ENCODE measurements around the gene PREP. TPM values are rescaled to one million over a fixed set of nuclear protein-coding genes. Genes with fewer than 3 reads are reported as not detected.

Gene PREP
- total RNA-seq, 1 donor from 2014 or later = 46.3 TPM

DNA sequence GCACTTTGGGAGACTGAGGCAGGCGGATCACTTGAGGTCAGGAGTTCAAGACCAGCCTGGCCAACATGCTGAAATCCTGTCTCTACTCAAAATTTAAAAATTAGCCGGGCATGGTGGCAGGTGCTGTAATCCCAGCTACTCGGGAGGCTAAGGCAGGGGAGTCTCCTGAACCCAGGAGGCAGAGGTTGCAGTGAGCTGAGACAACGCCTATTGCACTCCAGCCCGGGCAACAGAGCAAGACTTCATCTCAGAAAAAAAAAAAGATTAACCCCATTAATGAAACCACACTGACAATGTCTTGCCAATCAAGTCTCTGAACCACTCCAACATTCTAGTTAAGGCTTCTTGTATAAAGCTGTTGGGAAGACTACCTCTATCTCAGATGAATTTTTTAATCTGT lies 4.0 kb downstream of the PREP start:
- intact Hi-C loops (cut with micrococcal nuclease) = no loop called here

DNA sequence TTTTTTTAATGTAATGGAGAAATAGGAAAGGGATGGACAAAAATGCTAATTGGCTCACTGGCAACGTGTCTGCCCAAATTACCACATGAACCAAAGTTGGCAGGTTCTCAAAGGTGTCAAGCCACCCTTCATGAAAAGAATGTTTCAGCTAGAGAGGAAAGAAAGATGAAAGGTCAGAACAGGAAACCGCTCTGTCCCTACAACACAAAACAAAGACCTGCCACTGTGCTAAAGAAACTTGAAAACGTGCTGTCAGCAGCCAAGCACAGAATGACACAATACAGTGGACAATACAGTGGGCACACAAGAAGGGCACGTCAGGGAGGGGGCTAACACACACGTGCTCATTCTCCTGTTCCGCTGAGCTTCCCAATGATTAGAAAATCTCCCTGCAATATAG lies 4.9 kb downstream of the PREP start:
- intact Hi-C loops (cut with micrococcal nuclease) = no loop called here

DNA sequence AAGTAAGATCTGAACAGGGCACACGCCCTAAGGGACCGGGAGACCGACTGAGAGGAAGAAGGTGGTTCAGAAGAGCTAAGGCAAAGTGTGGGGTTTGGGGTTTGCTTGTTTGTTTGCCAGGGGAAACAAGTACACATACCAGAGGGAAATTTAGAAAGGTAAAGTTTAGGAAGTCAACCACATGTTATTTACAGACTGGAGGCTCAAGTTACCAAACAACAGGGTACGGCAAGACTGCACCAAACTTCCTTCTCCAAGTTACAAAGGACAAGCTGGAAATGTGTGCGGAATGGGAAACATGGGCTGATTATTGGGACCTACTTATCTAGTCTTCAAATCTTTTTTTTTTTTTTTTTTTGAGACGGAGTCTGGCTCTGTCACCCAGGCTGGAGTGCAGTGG lies 11.2 kb downstream of the PREP start:
- intact Hi-C loops (cut with micrococcal nuclease) = no loop called here

DNA sequence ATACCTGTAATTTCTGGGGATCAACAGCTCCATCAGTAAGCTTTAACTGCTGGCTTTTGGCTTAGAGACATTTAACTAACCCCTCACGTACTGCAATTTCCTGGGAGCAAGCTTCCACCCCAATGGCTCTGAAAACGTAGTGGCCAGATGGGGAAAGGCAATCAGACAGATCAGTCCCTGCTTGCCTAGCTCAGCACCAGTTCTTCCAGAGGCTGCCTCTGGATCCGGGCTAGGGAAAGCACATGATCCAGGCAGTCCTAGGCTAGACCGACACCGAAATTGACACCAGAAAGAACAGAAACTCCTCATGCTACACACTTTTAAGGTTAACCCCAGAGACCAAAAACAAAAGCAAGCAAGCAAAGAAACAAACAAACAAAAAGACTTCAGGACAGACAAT lies 13.3 kb downstream of the PREP start:
- intact Hi-C loops (cut with micrococcal nuclease) = no loop called here

DNA sequence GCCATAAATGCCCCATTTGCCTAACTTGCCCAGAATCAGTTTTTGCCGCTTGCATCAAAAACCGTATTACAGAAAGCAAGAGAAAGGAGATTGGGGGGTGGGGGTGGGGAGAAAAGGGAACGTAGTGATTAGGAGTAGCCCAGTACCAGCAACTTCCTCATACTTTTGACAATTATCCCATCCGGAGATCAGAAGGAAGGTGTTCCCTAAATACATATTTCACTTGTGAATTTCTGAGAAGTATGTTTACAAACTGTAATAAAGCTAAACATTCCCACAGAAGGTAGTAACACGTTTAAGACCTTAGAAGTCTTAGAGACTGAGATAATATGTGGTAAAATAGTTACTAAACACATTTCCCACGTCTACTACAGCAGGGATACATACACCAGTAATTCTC lies 14.5 kb downstream of the PREP start:
- intact Hi-C loops (cut with micrococcal nuclease) = no loop called here

DNA sequence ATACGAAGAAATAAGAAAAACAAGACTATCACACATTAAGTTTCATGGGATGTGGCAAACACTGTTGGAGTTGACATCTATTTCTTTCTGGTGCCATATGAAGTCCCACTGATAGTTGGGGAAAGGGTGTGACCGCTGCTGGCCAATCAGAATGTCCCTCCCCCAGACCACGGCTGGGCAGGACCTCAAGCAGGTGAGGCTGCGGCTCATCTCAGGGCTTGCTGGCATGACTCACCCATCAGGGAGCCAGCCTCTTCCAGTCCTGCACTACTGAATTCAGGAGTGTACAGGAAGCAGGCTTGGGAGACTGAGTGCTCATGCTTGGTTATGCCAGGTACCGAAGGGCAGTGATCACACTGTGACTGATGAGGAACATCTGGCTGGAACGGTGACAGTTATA lies 18.9 kb downstream of the PREP start:
- intact Hi-C loops (cut with micrococcal nuclease) = no loop called here

DNA sequence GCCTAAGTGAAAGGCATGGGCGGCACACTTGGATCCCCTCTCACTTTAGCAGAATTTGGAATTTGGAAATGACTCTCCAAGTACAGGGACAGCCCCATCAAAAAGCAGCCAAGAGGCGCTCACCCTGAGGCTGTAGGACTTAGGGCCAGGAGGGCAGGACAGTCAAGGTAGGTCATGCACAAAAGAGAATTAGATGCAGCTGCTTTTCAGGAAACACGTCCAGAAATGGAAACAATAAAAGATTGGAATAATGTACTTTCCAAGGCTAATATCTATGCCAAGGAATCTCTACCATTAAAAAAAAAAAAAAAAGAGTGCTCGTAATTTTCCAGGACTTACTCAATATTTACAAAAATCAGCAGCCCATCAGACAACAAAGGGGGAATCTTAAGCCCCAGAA lies 19.9 kb downstream of the PREP start:
- intact Hi-C loops (cut with micrococcal nuclease) = no loop called here

DNA sequence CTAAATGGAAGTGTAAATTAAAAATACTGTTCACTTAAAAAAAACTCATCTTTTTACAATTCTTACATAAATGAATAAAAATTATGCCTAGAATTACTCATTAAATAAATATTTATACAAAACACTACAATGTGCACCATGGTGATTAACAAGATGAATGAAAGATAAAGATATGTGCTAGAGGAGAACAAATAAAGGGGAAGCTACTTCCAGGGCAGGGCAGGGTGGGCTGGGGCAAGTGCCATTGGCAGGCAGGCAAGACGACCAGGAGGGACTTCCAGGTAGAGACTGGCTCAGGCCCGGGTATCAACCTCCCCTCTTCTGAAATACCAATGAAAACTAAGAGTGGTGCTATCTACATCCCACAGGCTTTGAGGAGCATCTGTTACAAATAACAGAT lies 20.4 kb downstream of the PREP start:
- intact Hi-C loops (cut with micrococcal nuclease) = no loop called here

DNA sequence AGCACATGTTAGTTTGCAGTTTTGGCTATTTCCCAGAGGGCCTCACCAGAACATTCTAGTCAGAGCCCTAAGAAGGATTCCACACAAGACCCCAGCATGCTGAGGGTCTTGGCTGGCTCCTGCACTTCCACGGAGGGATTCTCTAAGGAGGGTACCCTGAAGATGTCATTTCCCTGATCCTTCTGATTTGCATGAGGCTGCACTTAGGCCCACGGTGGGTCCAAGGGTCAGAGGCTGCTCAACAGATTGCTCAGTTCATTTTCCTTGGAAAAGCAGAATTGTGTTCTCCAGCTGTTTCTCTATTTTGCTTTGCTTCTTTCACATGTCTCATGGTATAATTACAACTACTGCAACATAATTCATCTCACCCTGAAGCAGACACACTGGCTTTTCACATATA lies 22.2 kb downstream of the PREP start:
- intact Hi-C loops (cut with micrococcal nuclease) = no loop called here

DNA sequence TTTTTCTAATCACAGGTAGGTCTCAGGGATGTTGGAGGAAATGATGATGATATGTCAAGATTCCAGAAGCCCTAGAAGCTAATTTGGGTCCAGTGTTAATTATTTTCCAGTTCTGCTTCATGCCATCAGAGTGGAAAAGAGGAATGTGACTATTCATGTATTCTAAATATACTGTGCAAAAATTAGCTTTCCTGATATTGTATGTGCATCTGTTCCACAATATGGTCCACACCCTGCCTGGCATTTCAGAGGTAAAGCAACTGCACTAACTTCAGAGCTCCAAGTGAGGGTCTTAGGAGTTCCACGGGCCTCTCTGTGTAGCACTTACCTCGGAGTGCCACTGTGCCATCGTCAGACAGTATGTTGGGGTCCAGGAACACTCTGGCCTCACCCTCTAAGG lies 27.1 kb downstream of the PREP start:
- intact Hi-C loops (cut with micrococcal nuclease) = no loop called here

DNA sequence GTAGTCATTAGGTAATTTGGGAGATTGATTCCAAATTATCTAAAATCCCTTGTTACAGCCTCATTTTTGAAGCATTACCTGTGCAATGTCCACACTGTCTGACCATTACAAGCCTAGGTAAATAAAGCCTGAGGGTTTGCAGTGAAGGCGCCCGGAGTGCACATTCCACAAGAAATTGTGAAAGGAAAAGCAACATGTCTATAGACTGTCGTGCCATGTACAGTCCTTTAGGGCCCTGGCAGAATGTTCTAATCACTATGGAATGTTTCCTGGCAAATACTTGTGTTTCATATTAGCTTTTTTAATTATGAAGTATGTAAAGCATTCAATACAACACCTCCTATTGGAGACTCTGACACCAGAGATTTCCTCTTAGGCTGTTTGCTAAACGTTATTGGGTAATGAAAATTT lies 28.9 kb downstream of the PREP start:
- intact Hi-C loops (cut with micrococcal nuclease) = no loop called here

DNA sequence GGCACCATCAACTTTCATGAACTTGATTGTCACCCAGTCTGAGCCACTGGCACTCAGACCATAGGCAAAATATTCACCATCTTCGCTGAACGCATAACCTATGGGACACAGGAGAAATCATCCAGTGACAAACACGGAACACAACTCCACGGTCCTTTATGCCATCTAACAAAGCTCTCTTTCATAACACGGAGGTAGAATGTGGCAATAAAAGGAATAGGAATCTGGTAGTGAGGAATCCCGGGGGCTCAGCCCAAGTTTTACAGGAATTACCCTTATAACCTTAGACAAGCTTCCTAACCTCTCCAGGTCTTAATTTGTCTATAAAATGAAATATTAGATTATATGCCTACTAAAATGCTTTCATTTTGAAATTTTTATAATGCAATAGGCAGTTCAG lies 29.4 kb downstream of the PREP start:
- intact Hi-C loops (cut with micrococcal nuclease) = no loop called here

DNA sequence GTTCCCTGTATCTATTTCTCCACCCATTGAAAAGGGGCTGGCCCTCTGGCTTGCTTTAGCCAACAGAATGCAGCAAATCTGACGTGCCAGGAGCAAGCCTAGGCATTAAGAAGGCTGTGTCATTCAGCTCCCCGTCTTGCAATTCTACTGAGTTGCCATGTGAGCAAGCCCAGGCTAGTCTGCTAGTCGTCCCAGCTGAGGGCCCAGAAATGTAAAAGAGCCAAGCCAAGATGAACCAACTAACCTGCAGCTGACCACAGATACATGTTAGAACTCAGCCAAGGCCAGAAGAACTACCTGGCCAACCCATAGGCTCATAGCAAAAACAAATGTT lies 30.1 kb downstream of the PREP start:
- intact Hi-C loops (cut with micrococcal nuclease) = no loop called here

DNA sequence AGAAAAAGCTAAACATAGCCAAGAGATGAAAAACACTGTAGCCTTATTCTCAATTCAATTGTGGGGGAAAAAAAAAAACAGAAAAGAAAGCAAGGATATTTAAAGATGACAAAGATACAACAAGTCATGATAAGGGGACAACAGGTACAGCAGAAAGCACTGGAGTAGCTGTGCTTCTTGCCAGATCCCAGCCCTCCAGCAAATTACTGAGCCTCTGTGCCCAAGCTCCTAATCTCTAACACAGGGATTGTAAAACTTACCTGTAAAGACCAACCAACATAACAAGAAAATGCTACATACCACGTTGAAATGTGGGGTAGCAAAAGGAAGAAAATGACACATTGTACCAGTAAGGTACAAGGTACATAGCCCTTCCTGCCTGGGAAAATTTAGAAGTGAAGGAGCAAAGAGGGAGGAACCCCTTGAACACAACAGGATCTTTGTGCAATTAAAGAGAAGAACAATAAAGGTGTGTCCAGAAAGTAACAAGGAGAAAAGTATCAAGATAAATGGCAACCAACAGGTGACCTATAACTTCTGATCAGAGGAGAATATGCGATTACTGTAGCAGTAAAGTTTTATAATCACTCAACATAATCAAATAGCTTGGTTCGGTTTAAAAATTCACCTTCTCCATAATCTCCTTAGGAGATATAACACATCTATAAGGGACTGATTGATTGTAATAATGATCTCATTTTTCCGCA lies 30.6 kb downstream of the PREP start:
- intact Hi-C loops (cut with micrococcal nuclease) = no loop called here

DNA sequence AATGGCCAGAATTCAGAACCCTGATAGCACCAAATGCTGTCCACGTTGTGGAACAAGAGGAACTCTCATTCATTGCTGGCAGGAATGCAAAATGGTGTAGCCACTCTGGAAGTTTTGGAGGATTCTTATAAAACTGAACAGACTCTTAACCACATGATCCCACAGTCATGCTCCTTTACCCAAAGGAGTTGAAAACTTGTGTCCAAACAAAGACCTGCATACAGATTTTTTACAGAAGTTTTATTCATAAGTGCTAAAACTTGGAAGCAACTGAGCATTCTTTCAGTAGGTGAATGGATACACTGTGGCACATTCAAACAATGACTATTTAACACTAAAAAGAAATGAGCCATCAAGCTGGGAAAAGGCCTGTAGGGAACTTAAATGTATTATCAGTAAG lies 32.5 kb downstream of the PREP start:
- intact Hi-C loops (cut with micrococcal nuclease) = no loop called here

DNA sequence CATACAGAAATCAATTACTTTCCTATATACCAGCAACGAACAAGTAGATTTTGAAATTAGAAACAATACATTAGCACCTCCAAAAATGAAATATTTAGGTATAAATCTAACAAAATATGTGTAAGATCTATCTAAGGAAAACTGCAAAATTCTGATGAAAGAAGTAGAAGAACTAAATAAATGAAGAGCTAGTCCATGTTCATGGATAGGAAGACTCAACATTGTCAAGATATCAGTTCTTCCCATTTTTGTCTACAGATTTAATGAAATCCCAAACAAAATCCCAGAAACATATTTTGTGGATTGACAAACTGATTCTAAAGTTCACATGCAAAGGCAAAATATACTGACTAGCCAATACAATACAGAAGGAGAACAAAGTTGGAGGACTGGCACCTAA lies 33.7 kb downstream of the PREP start:
- intact Hi-C loops (cut with micrococcal nuclease) = no loop called here

DNA sequence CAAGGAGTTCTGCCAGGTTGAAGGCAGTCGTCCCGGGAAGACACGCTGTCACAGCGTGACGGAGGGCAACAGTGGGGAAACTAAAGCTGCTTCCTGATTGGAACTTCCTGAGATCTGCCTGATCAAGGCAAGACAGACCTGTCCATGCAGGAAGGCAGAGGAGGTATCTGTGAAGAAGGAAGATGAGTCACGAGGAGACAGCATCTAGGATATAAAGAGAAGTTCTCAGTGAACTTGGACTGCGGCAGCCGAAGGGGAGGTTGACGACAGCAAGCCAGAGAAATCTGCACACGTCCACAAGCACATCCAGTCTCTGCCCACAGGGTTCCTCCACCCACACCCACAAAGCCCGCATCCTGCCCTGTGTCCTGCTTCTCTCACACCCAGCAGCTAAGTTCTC lies 38.6 kb downstream of the PREP start:
- intact Hi-C loops (cut with micrococcal nuclease) = no loop called here

DNA sequence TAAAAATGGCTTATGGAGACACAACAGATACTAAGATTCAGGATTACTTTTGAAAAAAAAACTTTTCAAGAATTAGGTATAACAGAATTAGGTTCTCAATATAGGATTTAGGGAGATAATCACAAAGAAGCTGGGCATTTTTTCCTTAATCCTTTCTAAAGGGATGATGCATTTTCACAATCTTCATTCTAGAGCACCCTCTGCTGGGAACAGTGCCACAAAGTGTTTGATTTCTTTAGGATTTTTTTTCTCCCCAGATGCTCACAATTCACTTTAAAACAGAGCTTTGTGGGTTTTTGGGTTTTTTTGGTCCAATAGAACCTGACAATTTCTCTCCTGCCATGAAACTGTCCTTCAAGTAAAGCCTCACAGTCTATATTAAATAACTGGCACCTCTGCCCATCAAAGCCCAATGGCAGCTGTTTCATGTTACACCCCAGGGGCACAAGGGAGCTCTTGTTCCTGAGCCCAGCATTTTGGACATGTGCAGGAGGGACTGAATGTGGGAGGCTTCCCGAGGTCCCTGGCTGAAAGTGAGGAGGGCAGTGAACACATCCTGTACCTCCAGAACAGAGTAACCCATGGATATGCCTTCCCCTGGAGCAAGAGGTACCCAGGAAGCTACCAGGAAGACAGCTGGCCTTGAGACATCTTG lies 39.7 kb downstream of the PREP start:
- intact Hi-C loops (cut with micrococcal nuclease) = no loop called here

DNA sequence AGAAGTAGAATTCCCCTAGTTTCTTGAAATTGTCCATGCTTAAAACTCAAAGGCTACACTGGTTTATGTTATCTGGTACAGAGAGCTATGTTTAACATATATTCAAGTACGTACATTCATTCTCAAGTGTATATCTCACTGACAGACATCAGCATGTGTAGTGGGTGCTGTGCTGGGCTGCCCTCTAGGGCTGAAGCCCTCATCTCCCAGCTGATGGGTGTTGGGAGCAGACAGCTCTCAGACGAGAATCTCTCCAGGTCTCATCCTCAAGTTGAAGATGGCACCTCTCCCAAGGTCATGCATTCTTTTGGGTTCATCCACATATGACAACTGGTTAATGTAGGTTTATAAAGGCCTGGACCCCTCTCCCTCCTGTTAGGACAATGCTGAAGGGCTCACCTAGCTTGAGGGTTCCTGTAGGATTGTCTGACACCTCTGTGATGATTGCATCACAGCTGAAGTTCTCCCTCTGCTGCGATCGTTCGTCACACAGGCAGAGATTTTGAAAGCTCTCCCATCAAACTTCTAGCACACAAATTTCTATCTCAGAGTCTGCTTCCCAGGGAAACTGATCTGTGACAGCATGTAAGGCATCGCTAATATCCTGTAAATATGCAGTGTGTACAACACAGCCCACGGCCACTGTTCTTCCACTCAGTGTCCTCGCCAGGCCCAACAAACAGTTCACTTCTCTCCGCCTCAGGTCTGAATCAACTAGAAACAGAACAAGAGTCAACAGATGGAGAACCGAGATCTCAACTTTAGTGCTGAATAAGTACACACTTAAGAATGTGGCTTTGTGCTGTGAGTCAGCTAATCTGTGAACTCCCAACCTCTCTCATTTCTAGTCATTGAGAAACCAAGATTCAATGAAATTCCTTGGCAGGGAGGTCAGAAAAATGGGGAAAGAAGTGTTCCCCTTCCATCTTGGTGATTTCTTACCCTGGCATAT lies 43.2 kb downstream of the PREP start:
- intact Hi-C loops (cut with micrococcal nuclease) = no loop called here

DNA sequence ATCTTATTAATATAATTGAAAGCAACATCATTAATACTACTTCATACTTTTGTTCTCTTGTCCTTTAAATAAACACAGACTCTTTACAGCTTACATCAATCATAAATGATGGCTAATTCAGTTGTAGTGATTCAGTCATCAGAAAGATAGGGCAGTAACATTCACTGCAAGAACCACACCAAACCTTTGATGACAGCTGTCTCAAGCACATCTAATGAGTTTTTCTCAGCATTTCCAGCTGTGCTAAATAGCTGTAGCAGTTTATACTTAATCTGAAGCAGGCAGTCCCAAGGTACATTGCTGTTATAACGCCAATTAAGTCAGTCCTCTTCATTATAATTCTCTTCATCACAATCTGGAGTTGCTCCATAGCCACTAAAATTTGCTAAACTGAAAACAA lies 45.7 kb downstream of the PREP start:
- intact Hi-C loops (cut with micrococcal nuclease) = no loop called here

DNA sequence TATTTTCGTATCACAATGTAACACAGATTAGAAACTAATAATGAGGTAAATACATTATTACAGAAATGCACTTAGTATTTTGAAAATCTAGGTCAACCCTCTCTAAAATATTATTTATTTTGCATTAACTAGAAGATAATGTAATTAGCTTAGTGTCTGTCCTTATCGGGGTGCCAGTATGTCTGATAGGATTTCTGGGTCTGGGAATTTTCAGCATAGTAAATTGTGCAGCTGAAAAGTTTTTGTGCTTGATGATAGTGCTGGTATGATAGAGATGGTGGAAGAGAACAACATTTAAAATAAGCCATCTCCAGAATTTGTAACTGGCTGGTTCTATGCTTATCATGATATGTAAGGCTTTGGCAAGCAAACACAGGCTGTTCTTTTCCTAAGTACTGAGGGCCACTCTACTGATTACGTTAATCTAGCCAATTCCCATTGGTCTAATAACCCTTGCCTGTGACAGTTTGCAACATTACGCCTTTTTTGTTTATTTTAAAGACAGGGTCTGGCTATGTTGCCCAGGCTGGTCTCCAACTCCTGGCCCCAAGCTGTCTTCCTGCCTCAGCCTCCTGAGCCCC lies 50.8 kb downstream of the PREP start:
- intact Hi-C loops (cut with micrococcal nuclease) = no loop called here

DNA sequence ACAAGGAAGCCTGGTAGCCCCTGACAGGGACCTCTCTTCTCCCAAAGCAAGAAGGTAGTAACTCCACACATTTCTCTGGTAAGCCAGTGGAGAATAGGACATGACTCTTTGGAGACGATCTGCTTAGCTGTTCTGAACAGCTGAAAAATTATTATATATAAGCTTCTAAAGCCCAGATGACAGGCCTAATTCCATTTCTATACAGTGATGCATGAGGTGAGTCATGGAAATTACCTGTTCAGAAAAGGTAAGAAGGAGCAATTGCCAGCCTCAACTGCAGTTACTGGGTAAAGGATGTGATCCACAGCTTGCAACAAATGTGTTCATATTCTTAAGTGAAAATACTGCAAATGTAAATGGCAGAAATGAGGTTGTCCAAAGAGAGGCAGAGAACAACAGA lies 54.0 kb downstream of the PREP start:
- intact Hi-C loops (cut with micrococcal nuclease) = no loop called here

Measured in T-helper 2 cell treated with Interferon-gamma antibody and Interleukin-4, amounts not matched to agents 100 ng/mL and 5 ng/mL, for 36 hours (primary cell).